HL-60/S4 (cell line): ENCODE data around the gene GUK1.
"Not testable (repeated sequence)": the region's sequence is repeated elsewhere in the genome, so short reads cannot be mapped to it uniquely, and the experiment has no call there.

Source experiments
- in situ Hi-C: fragments of 300-500 bp; cut with MboI; formaldehyde crosslinking; loops from 2 replicates; pipeline ENCODE4 v1.14.3; 2022; ENCODE audit warnings: low sequenced_read_pairs

The GUK1 gene

DNA sequence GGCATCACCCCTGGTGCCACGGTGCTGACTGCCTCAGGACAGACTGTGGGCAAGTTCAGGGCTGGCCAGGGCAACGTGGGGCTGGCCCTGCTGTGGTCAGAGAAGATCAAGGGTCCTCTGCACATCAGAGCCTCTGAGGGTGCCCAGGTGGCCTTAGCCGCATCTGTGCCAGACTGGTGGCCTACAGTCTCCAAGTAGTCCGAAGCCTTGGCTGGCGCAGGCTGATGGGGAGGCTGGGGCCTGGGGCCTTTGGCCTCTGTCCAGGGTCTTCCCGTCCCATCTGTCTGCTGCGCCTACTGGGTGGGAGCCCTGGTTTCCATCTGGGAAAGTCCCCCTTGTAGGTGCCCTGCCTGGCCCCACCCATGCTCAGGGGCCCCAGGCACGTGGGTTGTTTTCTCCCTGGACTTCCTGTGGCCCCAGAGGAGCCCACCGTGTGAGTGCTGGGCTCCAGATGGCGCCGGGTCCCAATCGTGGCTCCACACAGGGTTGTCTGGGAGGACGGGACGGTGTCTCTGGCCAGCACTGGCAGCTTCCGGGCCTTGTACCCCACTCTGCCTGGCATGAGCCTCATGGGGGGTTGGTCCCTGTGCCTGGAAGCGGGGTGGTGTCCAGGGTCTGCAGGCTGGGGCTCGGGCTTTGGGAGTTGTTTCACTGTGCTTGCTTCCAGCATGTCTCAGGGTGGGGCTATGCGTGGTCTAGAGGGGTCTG, 35.4 kb downstream of the GUK1 start:
- in situ Hi-C loops: no loop called here

DNA sequence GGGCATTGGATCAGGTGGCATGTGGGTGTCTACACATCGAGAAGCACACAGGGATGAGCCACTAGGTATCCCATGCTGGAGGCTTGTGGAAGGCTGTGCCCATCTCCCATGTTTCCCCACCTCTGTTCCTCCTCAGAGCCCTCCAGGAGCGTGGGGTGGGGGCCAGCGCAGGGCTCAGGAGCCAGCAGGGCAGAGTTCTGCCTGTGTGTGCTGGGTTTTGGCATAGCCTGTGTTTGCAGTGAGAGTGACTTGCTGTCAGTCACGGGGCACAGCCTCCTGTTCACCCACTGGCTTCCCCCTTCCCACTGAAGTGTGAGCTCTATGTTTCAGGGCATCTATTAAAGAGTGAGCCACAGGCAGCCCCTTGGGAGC, 35.9 kb downstream of the GUK1 start:
- in situ Hi-C loops: no loop called here

DNA sequence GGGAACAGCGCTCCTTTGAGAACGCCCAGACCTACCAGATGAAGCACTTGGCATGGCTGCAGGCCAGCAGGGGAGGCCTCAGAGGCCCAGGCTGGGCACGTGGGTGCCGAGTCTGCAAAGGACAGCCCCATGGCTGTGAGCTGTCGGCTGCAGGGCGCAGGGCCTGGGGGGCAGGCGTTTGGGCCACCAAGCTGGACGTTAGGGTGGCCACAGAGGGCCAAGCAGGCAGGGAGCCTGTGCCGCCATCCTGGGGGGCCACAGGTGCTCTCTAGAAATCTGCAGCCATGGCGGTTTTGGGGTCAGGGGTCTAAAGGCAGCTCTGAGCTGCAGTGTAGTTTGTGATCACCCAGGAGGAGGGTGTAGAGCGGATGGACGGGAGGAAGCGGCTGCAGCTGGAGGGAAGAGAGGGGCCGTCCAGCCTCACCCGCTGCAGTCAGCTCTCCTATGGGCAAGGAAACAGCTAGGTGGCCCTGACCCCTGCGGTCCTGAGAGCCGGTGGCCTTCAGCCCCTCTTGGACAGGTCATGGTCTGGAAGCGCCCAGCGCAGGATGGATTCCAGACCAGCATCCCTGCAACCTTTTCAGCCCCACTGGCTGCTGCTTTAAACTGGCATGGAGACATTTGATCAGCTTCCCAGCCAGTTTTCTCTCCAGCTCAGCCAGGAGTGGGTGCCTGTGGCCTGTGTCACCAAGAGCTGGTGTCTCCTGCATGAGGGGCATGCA, 36.5 kb downstream of the GUK1 start:
- in situ Hi-C loops: no loop called here

DNA sequence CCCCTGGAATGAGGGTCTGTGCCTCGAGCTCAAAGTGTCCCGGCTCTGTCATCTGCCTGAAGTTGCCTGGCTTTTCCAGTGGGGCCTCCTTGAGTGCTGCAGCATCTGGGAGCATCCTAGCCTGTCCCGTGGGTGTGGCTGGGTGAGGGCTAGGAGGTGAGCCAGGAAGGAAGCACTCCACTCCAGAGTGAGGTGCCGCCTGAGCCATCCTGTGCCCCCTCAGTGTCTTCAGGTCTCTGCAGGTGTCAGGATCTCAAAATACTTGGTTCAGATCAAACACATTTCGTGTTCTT, 37.0 kb downstream of the GUK1 start:
- in situ Hi-C loops: no loop called here

DNA sequence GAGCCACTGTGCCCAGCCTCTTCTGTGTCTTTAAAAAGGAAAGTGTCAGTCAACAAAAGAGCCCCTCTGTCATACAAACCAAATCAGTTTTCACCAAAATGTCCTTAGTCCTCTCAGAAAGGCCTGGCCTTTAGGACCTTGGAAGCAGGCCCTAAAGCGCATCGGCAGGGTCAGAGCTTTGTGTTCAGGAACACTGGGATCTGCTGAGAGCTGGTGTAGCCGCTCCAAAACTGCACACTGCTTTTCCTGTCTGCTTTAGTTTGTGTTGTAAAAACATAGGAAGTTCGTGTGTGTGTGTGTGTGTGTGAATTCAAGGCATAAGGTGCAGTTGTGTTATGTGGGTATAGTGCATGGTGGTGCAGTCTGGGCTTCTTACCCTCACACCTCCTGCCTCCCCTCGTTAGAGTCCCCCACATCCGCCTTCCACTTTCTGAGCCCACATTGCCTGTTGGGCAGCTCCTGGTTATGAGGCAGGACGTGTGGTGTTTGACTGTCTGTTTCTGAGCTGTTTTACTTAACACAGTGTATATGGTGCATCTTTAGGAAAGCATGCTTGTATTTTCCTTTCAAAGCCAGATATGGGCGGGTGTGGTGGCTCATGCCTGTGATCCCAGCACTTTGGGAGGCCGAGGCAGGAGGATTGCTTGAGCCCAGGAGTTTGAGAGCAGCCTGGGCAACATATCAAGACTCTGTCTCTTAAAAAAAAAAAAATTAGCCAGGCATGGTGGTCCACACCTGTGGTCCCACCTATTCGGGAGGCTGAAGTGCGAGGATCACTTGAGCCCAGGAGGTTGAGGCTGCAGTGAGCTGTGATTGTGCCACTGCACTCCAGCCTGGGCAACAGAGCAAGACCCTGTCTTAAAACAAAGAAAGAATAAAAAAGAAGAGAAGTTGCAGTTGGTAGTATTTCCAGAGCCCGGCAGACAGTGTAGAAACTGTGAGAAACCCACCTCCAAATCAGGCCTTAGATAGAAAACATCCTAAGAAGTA, 37.9 kb downstream of the GUK1 start:
- in situ Hi-C loops: no loop called here

DNA sequence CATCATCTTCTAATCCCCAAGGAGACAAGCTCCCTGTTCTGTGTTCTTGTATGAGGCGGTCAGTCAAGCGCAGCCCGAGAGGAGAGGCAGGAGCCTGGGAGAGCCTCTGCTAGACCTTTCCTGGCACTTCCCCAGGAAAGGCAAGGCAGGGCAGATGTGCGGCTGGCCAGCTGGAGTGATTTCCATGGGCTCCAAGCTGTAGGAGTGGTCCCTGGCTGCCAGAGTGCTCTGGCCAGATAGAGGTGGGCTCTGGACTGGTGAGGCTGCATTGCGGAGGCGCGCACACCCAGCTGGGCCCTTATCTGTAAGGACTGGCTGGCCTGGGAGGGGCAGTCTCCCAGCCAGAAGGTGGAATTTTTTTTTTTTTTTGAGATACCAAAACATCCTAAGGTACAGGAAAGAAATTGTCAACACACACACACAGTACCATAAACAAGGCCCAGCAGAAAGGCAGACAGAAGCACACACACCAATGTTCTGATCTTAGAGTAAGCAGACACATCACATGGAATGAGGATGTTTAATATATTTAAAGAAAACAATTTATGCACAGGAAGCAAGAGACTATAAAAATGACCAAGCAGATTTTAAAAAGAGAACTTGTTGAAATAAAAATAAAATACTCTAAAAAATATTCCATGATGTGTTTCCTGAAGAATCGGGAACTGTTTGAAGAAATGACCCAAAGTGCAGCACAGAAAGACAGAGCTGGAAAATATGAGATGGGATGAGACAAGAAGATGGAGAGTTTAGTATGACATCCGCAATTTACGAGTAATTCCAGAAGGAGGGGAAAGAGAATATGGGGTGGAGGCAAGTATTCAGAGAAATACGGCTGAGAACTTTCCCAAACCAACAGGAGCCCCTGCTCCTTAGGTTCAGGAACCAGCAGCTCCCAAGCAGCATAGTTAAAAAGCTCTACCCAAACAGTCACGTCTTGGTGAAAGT, 38.9 kb downstream of the GUK1 start:
- in situ Hi-C loops: no loop called here

DNA sequence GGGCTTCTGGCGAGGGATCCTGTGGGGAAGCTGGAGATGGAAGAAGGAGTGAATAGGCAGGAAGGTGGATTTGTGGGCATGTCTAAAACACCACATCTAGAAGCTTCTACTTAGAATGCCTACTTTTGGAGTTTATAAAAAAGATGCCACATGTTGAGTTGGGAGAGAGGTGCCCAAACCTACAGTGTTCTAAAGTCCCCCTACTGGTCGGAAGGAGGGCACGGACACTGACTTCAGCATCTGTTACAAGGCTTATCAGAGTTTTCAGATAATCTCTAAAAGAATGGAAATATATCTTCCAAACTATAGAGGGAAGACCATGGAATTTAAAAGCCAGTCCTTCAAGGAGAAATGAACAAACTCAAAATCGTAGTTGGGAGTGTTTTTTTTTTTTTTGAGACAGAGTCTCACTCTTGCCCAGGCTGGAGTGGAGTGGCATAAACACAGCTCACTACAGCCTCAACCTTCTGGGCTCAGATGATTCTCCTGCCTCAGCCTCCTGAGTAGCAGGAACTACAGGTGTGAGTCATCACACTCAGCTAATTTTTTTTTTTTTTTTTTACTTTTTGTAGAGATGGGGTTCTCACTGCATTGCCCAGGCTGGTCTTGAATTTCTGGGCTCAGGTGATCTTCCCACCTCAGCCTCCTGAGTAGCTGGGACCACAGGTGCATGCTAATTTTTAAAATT, 40.3 kb downstream of the GUK1 start:
- in situ Hi-C loops: no loop called here

DNA sequence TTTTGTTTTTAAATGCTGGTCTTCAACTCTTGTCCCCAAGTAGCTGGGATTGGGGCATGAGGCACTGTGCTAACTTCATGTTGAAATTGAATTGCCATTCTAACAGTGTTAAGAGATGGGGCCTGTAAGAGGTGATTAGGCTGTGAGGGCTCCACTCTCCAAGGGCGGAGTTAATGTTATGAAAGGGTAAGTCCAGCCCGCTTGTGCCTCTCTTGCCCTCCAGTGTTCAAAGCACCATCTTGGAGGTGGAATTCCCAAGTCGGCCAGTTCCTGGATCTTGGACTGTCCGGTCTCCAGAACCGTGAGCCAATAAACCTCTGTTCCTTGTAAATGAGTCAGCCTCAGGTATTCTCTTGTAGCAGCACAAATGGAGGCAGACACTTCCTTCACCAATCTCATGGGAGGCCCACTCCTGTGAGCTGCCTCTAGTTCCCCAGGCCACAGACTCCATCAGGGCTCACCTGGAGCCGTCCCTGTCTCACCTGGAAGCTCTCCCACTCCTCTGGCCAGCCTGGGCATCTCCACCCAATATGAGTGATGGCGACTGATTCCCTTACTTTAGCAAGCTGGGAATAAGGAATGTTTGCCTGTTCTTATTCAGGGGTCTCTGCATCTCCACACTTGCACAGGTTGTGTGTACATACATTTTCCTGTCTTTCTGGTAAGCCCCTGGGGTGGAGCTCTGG, 41.0 kb downstream of the GUK1 start:
- in situ Hi-C loops: no loop called here

DNA sequence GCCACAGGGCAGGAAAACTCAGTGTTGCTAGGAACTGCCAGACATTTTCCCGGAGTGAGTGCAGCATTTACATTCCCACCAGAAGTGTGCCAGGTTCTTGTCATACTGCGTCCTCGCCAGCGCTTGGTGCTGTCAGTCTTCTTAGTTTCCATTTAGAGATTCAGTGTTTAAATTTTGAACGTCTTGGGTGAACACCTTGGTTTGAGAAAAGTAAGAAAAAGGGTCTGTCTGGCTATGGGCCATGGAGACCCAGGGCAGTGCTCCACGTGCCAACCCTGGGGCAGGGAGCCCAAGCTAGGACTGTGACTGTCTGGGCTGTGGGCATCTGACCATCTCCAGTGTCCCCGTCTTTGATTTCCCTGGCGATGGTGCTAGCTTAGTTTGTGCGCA, 41.6 kb downstream of the GUK1 start:
- in situ Hi-C loops: no loop called here

DNA sequence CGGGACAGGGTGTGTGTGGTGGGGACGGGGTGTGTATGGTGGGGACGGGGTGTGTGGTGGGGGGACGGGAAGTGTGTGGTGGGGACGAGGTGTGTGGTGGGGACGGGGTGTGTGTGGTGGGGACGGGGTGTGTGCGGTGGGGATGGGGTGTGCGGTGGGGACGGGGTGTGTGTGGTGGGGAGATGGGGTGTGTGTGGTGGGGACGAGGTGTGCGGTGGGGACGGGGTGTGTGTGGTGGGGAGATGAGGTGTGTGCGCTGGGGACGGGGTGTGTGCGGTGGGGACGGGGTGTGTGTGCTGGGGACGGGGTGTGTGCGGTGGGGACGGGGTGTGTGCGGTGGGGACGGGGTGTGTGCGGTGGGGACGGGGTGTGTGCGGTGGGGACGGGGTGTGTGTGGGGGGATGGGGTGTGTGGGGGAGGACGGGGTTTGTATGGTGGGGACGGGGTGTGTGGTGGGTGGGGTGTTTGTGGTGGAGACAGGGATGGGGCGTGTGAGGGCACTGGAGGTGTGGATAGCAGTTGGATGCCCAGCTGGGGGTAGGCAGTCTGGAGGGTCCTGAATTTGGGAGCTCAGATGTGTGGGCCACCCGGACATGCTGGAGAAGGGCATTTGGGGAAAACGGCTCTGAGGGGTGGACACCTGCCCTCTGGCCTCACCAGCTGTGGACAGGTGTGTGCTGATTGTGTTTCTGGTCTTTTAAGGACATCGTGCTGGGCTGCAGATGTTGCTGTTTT, 42.4 kb downstream of the GUK1 start:
- in situ Hi-C loops: no loop called here

DNA sequence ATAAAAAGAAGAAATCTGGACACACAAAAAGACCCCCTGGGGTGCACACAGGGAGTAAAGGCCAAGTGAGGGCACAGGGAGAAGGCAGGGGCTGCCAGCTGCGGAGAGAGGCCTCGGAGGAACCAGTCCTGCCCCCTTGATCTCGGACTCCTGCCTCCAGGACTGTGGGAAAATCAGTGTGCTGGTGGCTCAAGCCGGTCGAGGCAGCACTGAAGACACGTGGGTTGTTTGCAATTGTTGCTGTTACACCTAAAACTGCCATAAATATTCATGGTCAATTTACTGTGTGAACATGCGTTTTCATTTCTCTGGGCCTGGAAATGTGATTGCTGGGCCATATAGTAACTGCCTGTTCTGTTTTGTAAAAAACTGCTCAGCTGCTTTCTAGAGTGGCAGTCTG, 44.1 kb downstream of the GUK1 start:
- in situ Hi-C loops: no loop called here

DNA sequence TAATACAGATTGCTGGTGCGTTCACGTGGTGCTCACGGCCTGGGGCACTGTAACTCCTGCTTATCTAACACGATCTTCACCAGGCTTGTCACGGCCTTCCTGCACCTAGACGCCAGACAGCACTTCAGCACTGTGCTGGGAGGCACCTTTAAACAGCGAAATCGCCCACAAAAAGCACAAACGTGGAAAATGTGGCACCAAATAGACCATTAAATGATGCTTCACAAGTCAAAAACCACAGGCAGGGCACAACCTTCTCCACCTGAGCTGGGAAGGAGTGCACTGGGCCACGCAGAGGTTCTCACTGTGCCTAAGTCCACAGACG, 45.5 kb downstream of the GUK1 start:
- in situ Hi-C loops: no loop called here

DNA sequence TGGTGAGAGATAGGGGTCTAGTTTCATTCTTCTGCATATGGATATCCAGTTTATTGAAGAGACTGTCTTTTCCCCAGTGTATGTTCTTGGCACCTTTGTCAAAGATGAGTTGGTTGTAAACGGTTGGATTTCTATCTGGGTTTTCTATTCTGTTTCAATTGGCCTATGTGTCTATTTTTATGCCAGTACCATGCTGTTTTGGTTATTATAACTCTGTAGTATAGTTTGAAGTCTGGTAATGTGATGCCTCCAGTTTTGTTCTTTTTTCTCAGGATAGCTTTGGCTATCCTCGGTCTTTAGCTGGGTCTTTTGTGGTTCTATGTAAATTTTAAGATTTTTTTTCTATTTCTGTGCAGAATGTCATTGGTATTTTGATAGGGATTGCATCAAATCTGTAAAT, 48.2 kb downstream of the GUK1 start:
- in situ Hi-C loops: not testable (repeated sequence)

DNA sequence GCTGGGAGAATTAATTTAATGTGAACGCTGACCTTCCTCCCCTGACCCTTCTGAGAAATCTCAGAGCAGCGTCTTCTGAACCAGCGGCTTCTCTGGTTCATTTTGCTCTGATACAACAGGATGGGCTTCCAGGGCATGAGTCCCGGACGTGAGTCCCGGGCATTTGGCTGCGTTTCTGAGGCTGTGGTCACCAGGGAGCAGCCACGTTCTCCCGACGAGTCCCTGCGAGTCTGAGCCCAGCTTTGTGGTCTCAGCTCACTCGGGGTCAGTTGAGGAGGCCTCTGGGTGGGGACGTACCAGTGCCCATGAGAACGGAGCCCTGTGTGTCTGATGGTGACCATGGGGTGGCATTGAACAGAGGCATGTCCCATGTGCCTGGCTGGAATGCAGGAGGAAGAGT, 50.1 kb downstream of the GUK1 start:
- in situ Hi-C loops: no loop called here

DNA sequence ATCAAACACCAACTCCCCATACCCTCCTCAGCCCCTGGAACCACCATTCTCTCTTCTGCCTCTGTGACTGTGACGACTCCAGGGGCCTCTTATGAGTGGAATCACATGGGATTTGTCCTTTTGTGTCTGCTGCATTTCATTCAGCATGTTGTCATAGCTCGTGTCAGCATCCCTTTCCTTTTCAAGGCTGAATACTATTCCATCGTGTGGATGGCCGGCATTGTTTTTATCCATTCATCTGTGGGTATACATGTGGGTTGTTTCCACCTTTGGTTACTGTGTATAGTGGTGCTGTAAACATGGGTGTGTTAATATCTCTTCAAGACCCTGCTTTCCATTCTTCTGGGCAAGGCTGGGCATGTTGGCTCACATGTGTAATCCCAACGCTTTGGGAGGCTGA, 50.7 kb downstream of the GUK1 start:
- in situ Hi-C loops: no loop called here

DNA sequence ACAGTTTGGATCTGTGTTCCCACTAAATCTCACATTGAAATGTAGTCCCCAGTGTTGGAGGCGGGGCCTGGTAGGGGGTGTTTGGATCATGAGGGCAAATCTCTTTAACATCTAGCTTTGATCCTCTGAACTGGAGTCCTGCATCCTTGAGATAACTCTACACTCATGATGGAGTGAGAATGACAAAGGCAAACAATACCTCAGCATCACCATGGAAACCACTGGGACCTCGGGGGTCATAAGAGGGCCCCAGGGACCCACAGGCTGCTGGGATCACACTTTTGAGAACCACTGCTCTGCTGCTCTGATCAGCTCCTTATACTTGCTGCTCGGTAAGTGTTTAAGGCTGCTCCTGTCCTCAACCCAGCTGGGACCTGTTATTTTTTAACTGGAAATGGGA, 54.4 kb downstream of the GUK1 start:
- in situ Hi-C loops: no loop called here

DNA sequence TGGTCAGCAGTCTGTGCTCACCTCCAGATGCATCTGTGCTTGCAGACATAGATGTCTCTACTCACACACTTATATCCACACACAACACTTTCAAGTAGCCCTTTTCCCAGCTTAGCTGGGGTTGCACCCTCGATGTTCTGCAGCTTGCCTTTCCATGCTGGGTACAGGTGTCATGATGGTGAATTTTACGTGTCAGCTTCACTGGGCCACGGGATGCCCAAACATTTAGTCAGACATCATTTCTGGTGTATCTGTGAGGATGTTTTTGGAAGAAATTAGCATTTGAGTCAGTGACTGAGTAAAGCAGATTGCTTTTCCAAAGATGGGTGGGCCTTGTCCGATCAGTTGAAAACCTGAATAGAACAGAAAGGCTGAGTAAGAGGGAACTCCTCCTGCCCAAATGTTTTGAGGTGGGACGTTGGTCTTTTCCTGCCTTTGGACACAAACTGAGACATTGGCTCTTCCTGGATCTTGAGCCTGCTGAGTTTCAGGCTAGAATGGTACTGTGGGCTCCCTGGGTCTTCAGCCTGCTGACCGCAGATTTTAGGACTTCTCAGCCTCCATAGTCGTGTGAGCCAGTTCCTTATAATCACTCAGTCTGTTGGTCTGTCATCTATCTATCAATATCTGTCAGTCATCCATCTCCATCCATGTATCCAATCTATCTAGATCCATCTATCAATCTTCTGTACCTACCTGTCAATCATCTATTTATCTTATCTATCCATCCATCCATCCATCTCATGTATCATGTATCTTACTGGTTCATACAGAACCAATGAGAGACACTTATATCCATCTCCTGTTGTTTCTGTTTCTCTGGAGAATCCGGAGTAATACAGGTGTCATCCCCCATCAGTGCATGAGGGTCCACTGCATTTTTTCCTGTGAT, 55.1 kb downstream of the GUK1 start:
- in situ Hi-C loops: no loop called here

DNA sequence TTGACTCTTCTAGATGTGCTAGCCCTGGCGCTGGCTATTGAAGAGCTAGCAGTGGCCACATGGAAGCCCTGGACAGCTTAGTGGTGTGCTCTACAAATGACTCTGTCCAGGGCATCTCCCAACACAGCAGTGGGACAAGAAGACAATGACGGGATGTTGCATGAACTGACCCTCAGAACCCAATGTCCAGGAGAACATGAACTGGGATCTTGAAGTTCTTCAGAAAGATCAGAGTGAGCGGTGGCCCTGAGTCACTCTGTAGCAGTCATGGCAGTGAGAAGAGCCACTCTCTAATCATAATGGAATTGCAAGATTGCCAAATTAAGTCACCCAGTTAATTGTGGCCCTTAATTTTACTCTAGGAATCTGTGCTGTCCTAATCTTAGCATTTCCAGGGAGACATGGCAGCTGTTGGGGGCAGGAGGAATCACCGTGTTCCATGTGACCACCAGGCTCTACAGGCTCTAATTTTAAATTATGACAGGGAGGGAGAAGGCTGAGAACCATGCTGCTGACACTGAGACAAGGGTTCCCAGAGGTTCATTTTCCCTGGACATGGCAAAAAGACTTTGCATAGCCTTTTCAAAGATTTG, 57.6 kb downstream of the GUK1 start:
- in situ Hi-C loops: no loop called here
